NCI-H748 (cell line): Measurements from ENCODE around the gene OASL.
"Not testable (repeated sequence)": the region's sequence is repeated elsewhere in the genome, so short reads cannot be mapped to it uniquely, and the experiment has no call there.

Experiments used
- DNase-seq: peaks from one replicate; lab custom pipeline; 2025; ENCODE audit not compliant: unreplicated experiment; lab: John Stamatoyannopoulos, UW

Gene OASL

GRCh38 chr12:121038861-121039668 is at the start of gene OASL:
OASL (minus strand) TSS chr12:121039246; CDS start chr12:121038971, 275 bp downstream.
- no peak for DNase-seq

DNA sequence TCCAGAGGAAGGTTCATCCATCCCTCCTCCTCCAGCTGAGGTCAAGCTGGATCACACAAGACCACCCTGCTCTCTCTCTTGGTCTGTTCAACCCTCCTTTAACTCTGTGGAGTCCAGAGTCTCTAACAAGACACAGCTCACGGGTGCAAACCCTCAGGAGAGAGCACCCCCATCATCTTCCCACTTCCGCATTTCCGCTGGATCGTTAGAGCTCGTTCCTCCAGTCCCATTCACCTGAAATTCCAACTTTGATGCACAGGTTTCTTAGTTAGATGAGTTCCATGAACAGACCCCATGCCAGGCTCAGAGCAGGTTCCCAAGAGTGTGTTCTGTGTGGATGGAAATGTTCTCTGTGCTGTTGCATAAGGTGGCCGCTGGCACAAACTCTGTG is 49.1 kb upstream of the OASL start:
- no peak for DNase-seq

- DNase-seq: no peak
Observed at GRCh38 chr12:121087467-121088194, 48.6 kb upstream of the OASL start.

DNA sequence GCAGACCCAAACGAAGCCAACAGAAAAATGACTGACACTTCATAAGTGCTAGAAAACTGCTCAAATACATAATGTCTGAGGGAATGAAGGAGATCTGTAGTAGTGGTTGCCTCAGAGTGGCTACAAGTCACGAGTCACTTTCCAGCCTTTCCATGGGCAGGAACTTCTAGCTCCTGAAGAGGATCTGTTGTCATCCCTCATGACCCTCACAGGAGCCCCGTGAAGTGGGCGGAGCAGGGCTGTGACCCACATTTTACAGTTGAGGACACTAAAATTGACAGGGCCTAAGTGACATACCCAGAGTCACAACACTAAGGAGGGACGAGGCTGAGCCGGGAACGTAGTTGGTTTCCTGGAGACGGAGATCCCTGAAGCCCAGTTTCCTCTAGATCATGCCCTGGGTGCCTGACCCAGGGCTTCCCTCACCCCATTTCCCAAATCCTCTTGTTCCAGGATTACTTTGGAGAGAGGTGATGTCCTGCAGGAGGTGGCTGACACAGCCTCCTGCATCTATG is 47.8 kb upstream of the OASL start:
- DNase-seq: no peak

DNA sequence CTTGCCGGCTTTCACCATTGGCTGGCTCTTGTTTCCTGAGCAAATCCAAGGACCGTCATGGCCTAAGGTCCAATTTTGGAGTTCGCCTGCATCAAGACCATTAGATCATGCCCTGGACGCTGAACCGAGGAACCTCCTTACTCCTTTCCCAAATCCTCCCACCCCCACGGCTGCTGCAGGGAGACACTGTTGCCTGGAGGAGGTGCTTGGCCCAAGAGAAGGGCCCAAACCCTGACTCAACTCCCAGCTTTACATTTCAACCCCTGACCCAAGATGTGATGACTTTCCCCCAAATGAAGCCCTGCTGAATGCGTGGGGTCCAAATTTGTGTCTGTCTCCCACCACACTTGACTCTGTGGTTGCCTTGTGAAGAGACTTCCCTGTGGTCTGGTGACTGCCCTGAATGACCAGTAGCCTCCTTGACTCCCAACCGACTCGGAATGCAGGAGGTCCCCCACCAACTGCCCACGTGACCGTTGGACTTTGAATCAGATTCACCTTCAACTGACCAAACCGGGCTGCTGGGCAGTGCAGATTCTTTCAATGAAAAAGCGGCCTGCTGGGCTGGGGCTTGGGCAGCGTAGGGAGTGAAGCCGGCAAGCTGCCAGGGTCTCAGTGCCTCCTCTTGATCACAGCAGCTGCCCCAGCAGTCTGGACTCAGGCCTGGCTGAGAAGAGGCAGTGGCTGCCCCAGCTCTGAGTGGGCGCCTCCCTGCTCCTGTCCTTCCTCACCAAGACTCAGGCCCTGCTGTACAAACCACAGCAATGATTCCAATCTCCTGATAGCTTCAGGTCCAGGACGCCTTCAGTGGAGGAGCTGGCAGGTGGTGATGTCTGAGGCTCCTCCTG is 46.7 kb upstream of the OASL start:
- DNase-seq: no peak

DNA sequence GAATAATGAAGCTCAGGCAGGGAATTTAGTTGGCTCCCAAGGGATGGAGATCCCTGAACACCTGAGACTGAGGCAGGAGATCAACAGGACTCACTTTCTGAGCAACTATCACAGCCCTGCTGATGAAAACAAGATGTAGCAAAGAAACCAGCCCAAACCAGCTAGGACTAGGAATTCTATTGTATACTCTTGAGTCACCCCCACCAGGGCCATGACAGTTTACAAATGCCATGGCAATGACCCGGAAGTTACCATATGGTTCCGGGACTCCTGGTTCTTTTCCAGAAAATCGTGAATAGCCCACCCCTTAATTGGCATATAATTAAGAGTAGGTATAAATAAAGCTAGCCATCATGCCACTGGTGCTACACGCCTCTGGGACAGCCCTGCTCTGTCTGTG is 46.0 kb upstream of the OASL start:
- DNase-seq: no peak

GRCh38 chr12:121084229-121084628 is 45.2 kb upstream of the OASL start:
- DNase-seq: no peak

GRCh38 chr12:121080909-121081308 is 41.9 kb upstream of the OASL start:
- DNase-seq: no peak

- DNase-seq: no peak
Observed at GRCh38 chr12:121079736-121080272, 40.8 kb upstream of the OASL start.

- not testable (repeated sequence) for DNase-seq
Observed at GRCh38 chr12:121077440-121077839, 38.4 kb upstream of the OASL start.

- not testable (repeated sequence) for DNase-seq
Observed at GRCh38 chr12:121075911-121076310, 36.9 kb upstream of the OASL start.

DNA sequence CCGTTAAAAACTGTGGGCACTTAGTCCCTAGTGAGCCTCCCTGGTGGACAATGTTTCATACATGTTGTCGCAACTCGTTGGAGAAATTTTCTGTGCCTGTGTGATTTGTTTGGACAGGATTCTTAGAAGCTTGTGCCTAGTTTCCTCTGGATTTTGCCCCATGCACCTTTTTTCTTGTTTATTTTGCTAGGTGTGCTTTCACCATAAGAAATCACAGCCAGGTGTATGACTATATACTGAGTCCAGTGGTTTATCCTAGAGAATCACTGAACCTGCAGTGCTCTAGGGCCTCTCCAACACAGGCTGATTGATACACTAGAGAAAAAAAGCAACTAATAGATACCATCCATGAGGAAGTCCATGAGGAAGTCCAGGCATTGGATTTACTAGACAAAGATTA is 33.1 kb upstream of the OASL start:
- no peak for DNase-seq

GRCh38 chr12:121069206-121069605 is 30.2 kb upstream of the OASL start:
- no peak for DNase-seq

DNA sequence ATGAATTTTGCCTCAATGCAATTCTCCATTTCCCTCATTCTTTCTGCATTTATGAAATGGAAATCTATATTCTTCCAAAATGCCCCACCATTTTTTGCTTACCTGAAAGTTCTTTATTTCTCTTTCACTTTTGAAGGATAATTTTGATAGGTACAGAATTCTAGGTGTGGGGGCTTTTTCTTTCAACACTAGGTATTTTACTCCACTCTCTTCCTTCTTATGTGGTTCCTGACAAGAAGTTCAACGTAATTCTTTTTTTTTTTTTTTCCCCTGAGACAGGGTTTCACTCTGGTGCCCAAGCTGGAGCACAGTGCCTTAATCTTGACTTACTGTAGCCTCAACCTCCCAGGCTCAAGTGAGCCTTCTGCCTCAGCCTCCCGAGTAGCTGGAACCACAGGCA is 26.3 kb upstream of the OASL start:
- no peak for DNase-seq

DNA sequence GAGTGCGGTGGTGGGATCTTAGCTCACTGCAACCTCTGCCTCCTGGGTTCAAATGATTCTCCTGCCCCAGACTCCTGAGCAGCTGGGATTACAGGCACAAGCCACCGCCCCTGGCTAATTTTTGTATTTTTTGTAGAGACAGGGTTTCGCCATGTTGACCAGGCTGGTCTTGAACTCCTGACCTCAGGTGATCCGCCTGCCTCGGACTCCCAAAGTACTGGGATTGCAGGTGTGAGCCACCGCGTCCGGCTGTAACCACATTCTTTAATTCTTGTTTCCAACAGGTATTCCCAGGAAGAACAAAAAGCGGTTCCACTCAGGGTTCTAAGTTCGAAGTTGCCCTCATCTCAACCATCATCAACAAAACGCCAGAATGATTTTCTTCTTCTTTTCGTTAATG is 25.5 kb upstream of the OASL start:
- not testable (repeated sequence) for DNase-seq

- DNase-seq: no peak
Observed at GRCh38 chr12:121064116-121064515, 25.1 kb upstream of the OASL start.

- DNase-seq: no peak
Observed at GRCh38 chr12:121062391-121063045, 23.5 kb upstream of the OASL start.

DNA sequence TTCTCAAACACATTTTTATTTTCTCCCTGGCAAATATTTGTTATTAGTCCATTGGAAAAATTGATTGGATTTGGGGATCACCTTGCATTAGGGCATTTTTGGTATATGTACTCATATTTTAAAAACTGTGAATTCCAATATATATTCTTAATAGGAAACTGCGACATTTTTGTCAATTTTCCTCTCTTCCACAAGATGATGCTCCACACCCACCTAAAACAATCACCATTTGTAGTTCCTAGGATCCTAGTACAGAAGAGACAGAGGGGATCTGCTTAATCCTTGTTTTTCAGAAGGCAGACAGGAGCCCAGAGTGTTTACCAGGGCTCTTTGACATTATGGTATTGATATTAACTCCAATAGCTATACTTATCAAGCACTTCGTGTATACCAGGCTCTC is 22.8 kb upstream of the OASL start:
- peak; percentile 37 for DNase-seq

DNA sequence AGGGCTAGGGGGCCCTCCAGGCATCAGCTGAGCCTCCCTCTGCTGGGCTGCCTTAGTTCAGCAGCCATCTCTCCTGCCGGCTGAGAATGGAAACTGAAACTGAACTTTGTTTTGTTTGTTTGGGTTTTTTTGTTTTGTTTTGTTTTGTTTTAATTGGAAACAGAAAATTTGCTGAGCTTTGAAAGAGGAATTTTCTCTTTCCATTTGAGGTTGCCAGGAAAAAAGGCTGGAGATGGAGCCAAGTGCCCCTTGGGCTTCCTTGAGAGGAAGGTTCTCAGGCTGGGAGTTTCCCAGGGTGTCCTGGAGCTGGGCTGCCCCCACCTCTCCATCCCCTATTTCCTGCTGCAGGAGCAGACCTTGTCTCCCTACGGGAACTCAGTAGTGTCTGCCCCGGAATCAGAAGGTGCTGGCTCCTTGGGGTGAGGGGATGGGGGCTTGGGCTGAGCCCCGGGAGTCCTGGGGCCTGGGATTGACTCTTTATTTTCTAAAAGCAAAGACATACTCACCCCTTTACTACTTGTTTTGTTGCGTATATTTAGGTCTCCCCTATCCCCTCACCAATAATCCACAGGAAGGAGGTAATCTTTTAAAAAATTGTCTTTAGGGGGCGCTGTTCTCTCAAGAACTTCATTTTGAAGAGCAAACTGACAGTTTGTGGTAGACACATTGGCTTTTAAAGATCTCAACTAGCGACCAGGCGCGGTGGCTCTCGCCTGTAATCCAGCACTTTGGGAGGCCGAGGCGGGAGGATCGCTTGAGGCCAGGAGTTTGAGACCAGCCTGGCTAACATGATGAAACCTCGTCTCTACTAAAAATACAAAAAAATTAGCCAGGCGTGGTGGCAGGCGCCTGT is 21.3 kb upstream of the OASL start:
- DNase-seq: peak; percentile 71
